AG08395 (cell line): ENCODE data around the gene NFATC2.

ENCODE experiments used
- DNase-seq: peaks from one replicate; pipeline ENCODE4 v3.0.0; 2012; ENCODE audit warnings: mixed read lengths, low spot score

NFATC2 gene

GRCh38 chr20:51450984-51451383 is 91.5 kb downstream of the NFATC2 start:
- DNase-seq: no peak

GRCh38 chr20:51450221-51450712 is 92.3 kb downstream of the NFATC2 start:
- no peak for DNase-seq

GRCh38 chr20:51449498-51450220 is 92.9 kb downstream of the NFATC2 start:
- DNase-seq: no peak

DNA sequence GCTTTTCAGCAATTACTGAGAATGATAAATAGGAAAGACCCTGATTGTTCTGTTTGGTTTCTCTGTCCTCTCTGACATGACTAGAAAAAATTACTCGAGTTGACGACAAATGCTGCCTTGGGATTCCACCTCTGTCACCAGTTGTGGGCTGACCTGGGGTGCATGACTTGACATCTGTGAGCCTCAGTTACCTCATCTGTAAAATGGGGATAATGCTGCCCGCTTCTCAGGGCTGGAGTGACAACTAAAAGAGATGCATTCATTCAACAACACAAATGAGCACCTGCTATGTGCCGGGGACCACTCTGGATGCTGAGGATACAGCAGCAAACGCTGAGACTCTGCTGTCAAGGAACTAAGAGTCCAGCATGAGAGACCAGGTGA is 94.8 kb downstream of the NFATC2 start:
- DNase-seq: no peak

- peak; percentile 94 for DNase-seq
These were observed 95.3 kb downstream of the NFATC2 start for GRCh38 chr20:51447097-51447764.

GRCh38 chr20:51446656-51447055 is 95.9 kb downstream of the NFATC2 start:
- DNase-seq: peak; percentile 85

- DNase-seq: no peak
These were observed 96.3 kb downstream of the NFATC2 start for GRCh38 chr20:51446230-51446629.

DNA sequence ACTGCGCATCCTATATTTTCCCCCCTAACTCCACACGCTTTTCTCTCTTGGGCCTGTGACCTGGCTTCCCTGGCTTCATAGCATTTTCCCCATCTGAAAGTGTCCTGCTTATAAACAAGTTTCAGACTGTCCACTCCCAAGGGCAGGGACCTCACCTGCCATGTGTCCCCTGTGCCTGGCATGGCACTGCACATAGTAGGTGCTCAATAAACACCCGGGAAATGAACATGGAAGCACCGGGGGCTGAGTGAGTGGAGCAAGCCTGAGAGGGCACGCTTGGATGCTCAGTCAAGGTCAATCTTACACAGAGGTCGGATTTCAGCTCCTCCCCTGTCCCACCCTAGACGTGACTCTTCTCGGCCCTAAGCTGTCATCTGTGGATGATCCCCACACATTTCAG is 96.9 kb downstream of the NFATC2 start:
- no peak for DNase-seq

DNA sequence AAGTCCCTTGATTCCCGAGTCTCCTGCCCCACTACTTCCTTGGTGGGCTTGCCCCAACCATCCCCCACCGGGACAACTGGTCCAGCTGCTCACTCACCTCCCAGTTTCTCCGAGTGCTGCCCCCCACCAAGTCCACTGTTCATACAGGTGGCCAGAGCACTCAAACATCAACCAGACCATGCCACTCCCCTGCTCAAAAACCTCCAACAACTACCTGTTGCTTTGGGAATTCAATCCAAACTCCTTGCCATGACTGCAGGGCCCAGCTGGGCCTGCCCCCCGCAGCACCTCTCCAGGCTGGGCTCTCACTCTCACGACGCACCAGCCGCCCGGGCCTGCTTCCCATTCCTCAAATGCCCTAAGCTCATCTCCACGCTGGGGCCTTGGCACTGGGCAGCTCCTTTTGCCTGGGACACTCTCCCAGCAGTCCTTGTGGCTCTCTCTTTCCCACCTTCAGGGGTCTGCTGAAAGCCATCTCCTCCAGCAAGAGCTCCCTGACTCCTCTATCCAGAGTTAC is 97.5 kb downstream of the NFATC2 start:
- no peak for DNase-seq

DNA sequence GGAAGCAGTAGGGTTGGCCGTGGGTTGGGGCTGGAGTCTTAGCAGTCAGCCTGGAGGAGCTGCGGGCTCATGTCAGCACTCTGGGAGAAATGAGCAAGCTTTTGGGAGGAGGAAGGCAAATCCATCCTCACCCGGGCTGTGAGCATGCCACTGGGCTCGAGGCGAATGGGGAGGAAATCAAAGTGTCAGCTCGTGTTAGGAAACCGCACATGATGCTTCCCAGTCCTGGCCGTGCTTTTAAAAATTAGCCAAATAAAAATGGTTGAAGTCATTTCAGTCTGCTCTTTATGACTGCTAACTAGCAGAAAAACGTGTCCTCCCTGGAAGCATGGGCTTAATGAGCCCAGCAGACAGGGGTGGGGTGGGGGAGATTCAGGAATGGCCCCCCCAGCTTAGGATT is 98.1 kb downstream of the NFATC2 start:
- peak; percentile 69 for DNase-seq

DNA sequence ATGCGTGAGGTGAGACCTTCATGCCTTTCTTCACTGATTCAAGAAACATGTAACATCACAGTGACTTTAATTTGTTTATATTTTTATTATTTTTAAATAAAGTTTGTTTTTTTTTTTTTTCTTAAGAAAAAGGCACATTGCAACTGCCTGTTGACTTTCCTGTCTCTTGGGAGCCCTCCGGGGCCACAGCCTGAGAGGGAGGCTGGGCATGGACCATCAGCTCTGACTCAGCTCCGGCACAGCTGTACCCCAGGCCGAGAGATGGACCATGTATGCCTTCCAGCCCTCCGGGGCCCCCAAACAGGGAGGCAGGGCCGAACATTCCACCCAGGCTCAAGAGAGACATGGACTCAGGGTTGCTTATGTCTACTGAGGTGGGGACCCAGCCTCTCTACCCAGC is 99.9 kb downstream of the NFATC2 start:
- DNase-seq: peak; percentile 27

- no peak for DNase-seq
These were observed 101.9 kb downstream of the NFATC2 start for GRCh38 chr20:51440589-51440988.

DNA sequence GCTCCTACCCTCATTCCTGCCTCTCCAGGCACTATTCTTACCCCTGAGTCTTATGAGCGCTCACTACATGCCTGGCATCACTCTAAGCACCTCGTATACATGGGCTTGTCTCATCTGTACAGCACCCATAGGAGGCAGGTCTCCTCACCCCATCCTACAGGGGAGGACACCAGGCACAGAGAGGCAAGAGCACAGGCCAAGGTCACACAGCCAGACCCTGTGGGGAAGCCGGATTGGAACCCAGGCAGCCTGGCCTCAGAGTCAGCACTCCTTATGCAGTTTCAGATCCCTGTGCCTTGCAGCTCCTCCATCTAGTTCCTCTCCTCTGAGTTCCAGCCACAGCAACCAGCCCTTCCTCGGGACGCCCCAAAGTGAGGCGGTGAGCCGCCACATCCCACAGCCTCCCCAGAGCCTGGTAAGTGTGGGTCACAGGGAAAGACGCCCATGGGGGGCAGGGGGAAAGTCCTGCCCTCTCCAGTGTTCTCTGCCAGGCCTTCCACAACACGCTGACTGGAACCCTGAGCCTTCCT is 103.3 kb downstream of the NFATC2 start:
- DNase-seq: no peak

GRCh38 chr20:51438136-51438535 is 104.4 kb downstream of the NFATC2 start:
- DNase-seq: no peak

DNA sequence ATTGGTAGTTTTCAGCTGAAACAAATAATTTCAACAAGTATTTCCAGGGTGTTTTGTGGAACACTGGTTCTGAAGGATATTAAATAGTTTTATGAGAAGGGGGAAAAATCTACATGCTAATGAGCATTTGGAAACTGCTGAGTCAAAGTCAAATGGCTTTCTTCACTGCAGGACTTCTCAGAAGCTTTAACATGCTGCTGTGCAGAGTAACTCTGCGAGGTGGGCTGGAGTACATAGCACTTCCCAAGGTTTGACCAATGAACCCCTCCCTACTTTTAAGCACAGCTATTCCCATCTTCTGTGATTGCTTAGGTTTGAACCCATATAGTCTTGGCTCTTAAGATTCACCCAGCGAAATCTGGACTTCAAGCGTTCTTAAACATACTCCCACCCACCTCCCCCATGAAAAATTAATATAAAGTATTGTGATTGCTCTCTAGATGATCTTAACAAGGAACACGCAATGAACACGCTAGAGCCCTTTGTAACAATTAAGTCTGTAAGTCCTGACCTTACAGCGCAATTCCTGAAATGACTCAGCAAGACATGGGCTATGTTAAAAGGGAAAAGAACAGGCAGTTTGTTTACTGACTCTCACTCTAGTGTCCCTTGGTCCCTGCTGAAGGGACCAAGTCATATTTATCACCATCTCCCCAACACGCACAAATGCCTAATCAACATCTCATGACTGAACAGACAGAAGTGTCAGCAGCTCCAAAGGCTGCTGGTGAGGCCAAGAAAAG is 105.2 kb downstream of the NFATC2 start:
- no peak for DNase-seq

GRCh38 chr20:51434580-51435247 is 107.8 kb downstream of the NFATC2 start:
- peak; percentile 61 for DNase-seq

DNA sequence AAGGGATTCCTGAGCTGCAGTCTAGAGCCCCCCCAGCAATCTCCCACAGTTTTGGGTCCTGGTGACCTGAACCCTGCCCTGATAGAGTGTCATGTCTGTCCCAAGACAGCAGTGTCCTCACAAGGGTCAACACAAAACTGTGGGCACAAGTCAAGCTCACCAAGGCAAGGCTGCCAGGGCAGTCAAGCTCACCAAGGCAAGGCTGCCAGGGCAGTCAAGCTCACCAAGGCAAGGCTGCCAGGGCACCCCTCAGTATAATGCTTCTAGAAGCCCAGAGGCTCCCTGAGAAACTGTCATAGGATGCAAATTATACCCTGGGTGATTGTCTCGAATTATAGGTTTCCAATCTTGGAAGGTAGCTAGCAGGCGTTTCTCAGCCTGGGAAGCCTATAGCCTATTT is 108.5 kb downstream of the NFATC2 start:
- no peak for DNase-seq

DNA sequence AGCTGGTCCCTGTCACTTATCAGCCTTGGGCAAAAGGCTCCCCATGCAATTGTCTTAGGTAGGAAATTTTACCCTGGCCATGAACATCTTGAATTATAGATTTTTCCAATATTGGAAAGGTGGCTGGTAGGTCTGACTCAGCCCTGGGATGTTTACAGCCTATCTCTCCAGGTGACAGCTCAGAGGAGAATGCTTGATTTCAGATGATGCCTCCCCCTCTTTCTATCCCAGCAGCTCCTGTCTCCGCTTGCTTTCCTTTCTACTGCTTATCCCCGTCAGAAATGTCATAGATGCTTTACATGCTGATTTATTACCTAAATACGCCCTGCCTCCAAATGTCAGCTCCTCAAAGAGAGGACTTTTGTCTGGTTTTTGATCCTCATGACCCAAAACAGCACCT is 109.6 kb downstream of the NFATC2 start:
- DNase-seq: no peak

- DNase-seq: no peak
These were observed 110.2 kb downstream of the NFATC2 start for GRCh38 chr20:51432251-51432784.

DNA sequence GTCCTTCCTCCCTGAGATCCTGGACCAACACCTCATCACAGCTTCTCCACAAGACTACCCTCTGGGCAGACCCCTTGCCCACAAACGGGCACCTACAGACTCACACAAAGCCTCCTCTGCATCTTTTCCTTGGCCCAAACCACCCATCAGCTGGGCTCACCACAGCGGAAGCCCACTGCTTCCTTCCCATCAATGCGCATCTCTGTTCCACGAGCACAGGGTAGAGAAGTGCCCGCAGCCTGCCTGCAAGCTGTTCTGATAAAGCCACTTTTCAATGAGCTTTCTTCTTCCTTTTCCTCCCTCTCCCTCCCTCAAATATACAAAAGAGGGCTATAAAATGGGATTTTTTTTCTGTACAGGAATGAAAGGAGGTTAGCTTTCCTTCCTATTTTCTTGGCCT is 111.2 kb downstream of the NFATC2 start:
- DNase-seq: no peak

- DNase-seq: no peak
These were observed 112.1 kb downstream of the NFATC2 start for GRCh38 chr20:51430198-51430950.
